WTC11 (cell line): ENCODE data around the gene UGGT2.

Source experiments
- CTCF ChIP-seq: fragments of 200-600 bp; IDR thresholded peaks from 2 replicates; pipeline ENCODE4 v1.8.0; 2022; ENCODE audit warnings: antibody characterized with exemption
- NFYB ChIP-seq: sonication (generic); formaldehyde crosslinking; conservative IDR thresholded peaks from 2 replicates; pipeline ENCODE4 v1.8.0; 2022; ENCODE audit warnings: low read depth, missing genetic modification reagents
- ZNF416 ChIP-seq: fragments of 250-450 bp; sonication (Bioruptor Pico); IDR thresholded peaks from 2 replicates; pipeline ENCODE4 v1.9.0; 2021; ENCODE audit warnings: mild to moderate bottlenecking, inconsistent platforms

GRCh38 chr13:95937714-95938320, 115.4 kb downstream of the UGGT2 start:
- TF ChIP-seq CTCF (no peak), NFYB (CRISPR knock-in tag) (no peak), ZNF416 (CRISPR knock-in tag) (no peak)
